ENCODE results near the gene CLDN3. TPM values are rescaled to one million over a fixed set of nuclear protein-coding genes. Genes with fewer than 3 reads are reported as not detected.

CLDN3 gene
- total RNA-seq, 1 experiment from 2014 or later, result 51.6 TPM

DNA sequence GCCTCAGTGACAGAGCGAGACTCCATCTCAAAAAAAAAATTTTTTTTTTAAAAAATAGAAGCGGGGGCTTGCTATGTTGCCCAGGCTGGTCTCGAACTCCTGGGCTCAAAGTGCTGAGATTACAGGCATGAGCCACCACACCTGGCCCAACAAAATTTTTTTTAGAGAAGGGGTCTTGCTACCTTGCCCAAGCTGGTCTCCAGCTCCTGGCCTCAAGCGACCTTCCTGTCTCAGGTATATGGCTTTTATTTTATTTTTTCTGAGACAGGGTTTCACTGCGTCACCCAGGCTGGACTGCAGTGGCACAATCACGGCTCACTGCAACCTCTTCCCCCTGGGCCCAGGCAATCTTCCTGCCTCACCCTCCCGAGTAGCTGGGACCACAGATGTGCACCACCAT, 29.9 kb downstream of the CLDN3 start:
- H3K79me2 ChIP-seq (ENCODE audit: low read length), result peaks cover 21% of the 10 kb centered on the region
- H3K9ac ChIP-seq (ENCODE audit: low read length), result no peak overlapping the region
- H3K36me3 ChIP-seq (ENCODE audit: low read depth, low read length), result peaks cover 7% of the 10 kb centered on the region; the same call in 1 of the 2 replicates
- H3K4me2 ChIP-seq (ENCODE audit: low read length), result no peak overlapping the region
- CTCF ChIA-PET, result interaction anchor here (0.9 kb wide), 1 partner anchor 835 kb away, joined by 5 read pairs; no protein-coding TSS in a partner anchor
- intact Hi-C loops (cut with micrococcal nuclease), result no loop called here
- H3K27ac ChIP-seq (ENCODE audit: low read length), result no peak overlapping the region
- peaks cover 32% of the 10 kb centered on the region for H3K4me1 ChIP-seq (ENCODE audit: insufficient read depth, low read length)
- peaks cover 10% of the 10 kb centered on the region; the same call in 1 of the 2 replicates for H4K20me1 ChIP-seq (ENCODE audit: low read length)
- no peak for DNase-seq
- no peaks in the 10 kb centered on the region for H3K27me3 ChIP-seq (ENCODE audit: low read length)
- POLR2A ChIA-PET (ENCODE audit: unreplicated experiment), result no interaction called here
- no peak overlapping the region for H3K4me3 ChIP-seq (ENCODE audit: low read length)
- ATAC-seq, result no peak
- no peaks in the 10 kb centered on the region for H3F3A ChIP-seq (ENCODE audit: low read length, unreplicated experiment)
- TF ChIP-seq EZH2phosphoT487 (IDR thresholded peaks at IDR 0.05; ENCODE audit: borderline replicate concordance, low read length) (no peak), EZH2 (IDR thresholded peaks at IDR 0.05; ENCODE audit: low read length, unreplicated experiment) (no peak)
- TF ChIP-seq, protein P1, sequence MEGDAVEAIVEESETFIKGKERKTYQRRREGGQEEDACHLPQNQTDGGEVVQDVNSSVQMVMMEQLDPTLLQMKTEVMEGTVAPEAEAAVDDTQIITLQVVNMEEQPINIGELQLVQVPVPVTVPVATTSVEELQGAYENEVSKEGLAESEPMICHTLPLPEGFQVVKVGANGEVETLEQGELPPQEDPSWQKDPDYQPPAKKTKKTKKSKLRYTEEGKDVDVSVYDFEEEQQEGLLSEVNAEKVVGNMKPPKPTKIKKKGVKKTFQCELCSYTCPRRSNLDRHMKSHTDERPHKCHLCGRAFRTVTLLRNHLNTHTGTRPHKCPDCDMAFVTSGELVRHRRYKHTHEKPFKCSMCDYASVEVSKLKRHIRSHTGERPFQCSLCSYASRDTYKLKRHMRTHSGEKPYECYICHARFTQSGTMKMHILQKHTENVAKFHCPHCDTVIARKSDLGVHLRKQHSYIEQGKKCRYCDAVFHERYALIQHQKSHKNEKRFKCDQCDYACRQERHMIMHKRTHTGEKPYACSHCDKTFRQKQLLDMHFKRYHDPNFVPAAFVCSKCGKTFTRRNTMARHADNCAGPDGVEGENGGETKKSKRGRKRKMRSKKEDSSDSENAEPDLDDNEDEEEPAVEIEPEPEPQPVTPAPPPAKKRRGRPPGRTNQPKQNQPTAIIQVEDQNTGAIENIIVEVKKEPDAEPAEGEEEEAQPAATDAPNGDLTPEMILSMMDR (conservative IDR thresholded peaks at IDR 0.05; ENCODE audit: low read depth, low read length), result no peak
- H2AFZ ChIP-seq (ENCODE audit: low read length), result no peak overlapping the region
- H3K9me2 ChIP-seq (replicated peaks; ENCODE audit: low read length), result no peaks in the 10 kb centered on the region
- H3K9me3 ChIP-seq (ENCODE audit: low read length), result no peaks in the 10 kb centered on the region
- BruUV-seq (replicated peaks), result no TSS peak

DNA sequence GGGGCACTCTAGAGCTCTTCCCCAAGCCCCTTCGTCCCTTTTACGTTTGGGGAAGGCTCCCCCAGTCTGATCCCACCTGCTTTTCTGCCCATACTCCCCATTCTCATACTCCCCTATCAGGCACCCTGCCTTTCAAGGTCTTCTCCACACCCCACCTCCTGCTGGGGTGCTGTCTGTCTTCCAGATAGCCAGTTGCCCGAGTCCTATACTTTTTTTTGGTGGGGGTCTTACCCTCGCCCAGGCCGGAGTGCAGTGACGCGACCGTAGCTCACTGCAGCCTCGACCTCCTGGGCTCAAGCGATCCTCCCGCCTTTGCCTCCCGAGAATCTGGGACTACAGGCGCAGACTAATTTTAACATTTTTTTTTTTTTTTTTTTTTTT, 30.7 kb downstream of the CLDN3 start:
- CTCF ChIA-PET, result no interaction called here

More for the DNA sequence above, 30.7 kb downstream of the CLDN3 start:
- H3K4me1 ChIP-seq (ENCODE audit: insufficient read depth, low read length), result peaks cover 36% of the 10 kb centered on the region
- peak overlapping the region; percentile 73 for H3K27ac ChIP-seq (ENCODE audit: low read length)
- no peak for ATAC-seq
- TSS peak; percentile 68 for BruUV-seq (replicated peaks)
- H2AFZ ChIP-seq (ENCODE audit: low read length), result peak overlapping the region; percentile 94
- peak overlapping the region; percentile 99 for H3K4me2 ChIP-seq (ENCODE audit: low read length)
- H3K27me3 ChIP-seq (ENCODE audit: low read length), result no peaks in the 10 kb centered on the region
- TF ChIP-seq, protein P1 (conservative IDR thresholded peaks at IDR 0.05; ENCODE audit: low read depth, low read length), result no peak
- TF ChIP-seq EZH2phosphoT487 (IDR thresholded peaks at IDR 0.05; ENCODE audit: borderline replicate concordance, low read length) (no peak), EZH2 (IDR thresholded peaks at IDR 0.05; ENCODE audit: low read length, unreplicated experiment) (no peak)
- H3K9me2 ChIP-seq (replicated peaks; ENCODE audit: low read length), result no peaks in the 10 kb centered on the region
- no peaks in the 10 kb centered on the region for H3K9me3 ChIP-seq (ENCODE audit: low read length)
- intact Hi-C loops (cut with micrococcal nuclease), result loop anchor here (2.0 kb wide), 2 partner anchors 31 to 111 kb away; partner anchors contain the start of gene CLDN3
- peaks cover 10% of the 10 kb centered on the region; the same call in 1 of the 2 replicates for H4K20me1 ChIP-seq (ENCODE audit: low read length)
- POLR2A ChIA-PET (ENCODE audit: unreplicated experiment), result interaction anchor here (1.5 kb wide), 1 partner anchor 88 kb away, joined by 8 read pairs; no protein-coding TSS in a partner anchor
- H3K9ac ChIP-seq (ENCODE audit: low read length), result peak overlapping the region; percentile 97
- peaks cover 21% of the 10 kb centered on the region for H3K79me2 ChIP-seq (ENCODE audit: low read length)
- H3F3A ChIP-seq (ENCODE audit: low read length, unreplicated experiment), result no peaks in the 10 kb centered on the region
- no peak for DNase-seq
- H3K4me3 ChIP-seq (ENCODE audit: low read length), result peak overlapping the region; percentile 92
- peaks cover 7% of the 10 kb centered on the region; the same call in 1 of the 2 replicates for H3K36me3 ChIP-seq (ENCODE audit: low read depth, low read length)
